HepG2 (cell line): ENCODE results near the gene DDX17. TPM values are rescaled to one million over a fixed set of nuclear protein-coding genes. Genes with fewer than 3 reads are reported as not detected.

Source experiments
- ARNT ChIP-seq: fragments of 450-650 bp; IDR thresholded peaks from 2 replicates; pipeline ENCODE4 v1.6.1; 2017
- CREB1 ChIP-seq, 2 experiments: fragments of 450-650 bp in 1 of 2; IDR thresholded peaks; 2 replicates each; pipeline ENCODE4 v1.6.1; 2016 to 2017; ENCODE audit warnings: control low read depth in 1 of 2, mild to moderate bottlenecking in 1 of 2, missing compliant biosample characterization in 1 of 2, missing genetic modification characterization in 1 of 2
- ERF ChIP-seq: IDR thresholded peaks from 2 replicates; pipeline ENCODE4 v1.6.1; 2018; ENCODE audit warnings: missing biosample characterization, missing genetic modification reagents
- KDM2A ChIP-seq: sonication (generic); formaldehyde crosslinking; IDR thresholded peaks from 2 replicates; pipeline ENCODE4 v1.4.0; 2020; ENCODE audit warnings: low read depth, missing genetic modification reagents, borderline replicate concordance
- MED8 ChIP-seq: sonication (generic); formaldehyde crosslinking; IDR thresholded peaks from 2 replicates; pipeline ENCODE4 v1.8.1; 2023; ENCODE audit warnings: mild to moderate bottlenecking, missing genetic modification reagents; ENCODE audit not compliant: insufficient replicate concordance
- NR2C2 ChIP-seq: sonication (generic); formaldehyde crosslinking; IDR thresholded peaks from 2 replicates; pipeline ENCODE4 v1.4.0; 2020; ENCODE audit warnings: missing genetic modification reagents, mild to moderate bottlenecking, moderate library complexity, borderline replicate concordance
- NR2F1 ChIP-seq, 2 experiments: fragments of 450-650 bp in 1 of 2; formaldehyde crosslinking in 1 of 2; IDR thresholded peaks; 2 replicates each; pipeline versions ENCODE4 v1.5.0 to v1.6.1; 2016 to 2020; ENCODE audit warnings: mild to moderate bottlenecking in 1 of 2, missing compliant biosample characterization in 1 of 2, missing genetic modification reagents in 1 of 2, moderate library complexity in 1 of 2
- PAX8 ChIP-seq: sonication (generic); formaldehyde crosslinking; IDR thresholded peaks from 2 replicates; pipeline ENCODE4 v1.8.0; 2022; ENCODE audit warnings: mild to moderate bottlenecking, missing genetic modification reagents, borderline replicate concordance
- RBM39 ChIP-seq: fragments of 200-400 bp; formaldehyde crosslinking; IDR thresholded peaks from one replicate; pipeline ENCODE4 v1.6.1; 2018; ENCODE audit warnings: antibody characterized with exemption, mild to moderate bottlenecking, low read depth, low read length; ENCODE audit not compliant: poor library complexity, severe bottlenecking
- STAT5B ChIP-seq: sonication (generic); formaldehyde crosslinking; IDR thresholded peaks from 2 replicates; pipeline ENCODE4 v1.4.0; 2020; ENCODE audit warnings: missing genetic modification reagents
- THAP9 ChIP-seq: sonication (generic); formaldehyde crosslinking; IDR thresholded peaks from 2 replicates; pipeline ENCODE4; 2020; ENCODE audit warnings: missing genetic modification reagents, mild to moderate bottlenecking, borderline replicate concordance
- YY1 ChIP-seq: IDR thresholded peaks from 2 replicates; pipeline ENCODE4 v1.6.1; 2011; ENCODE audit warnings: low read length, low read depth, moderate library complexity, mild to moderate bottlenecking; ENCODE audit not compliant: insufficient read depth, insufficient replicate concordance
- ZFX ChIP-seq: sonication (generic); formaldehyde crosslinking; IDR thresholded peaks from 2 replicates; pipeline ENCODE4 v1.4.0; 2020; ENCODE audit warnings: mild to moderate bottlenecking, low read depth, missing genetic modification reagents, moderate library complexity
- ZNF138 ChIP-seq: sonication (generic); formaldehyde crosslinking; IDR thresholded peaks from 2 replicates; pipeline ENCODE4 v1.5.0; 2020; ENCODE audit warnings: mild to moderate bottlenecking, low read depth, missing genetic modification reagents
- ZNF326 ChIP-seq: sonication (generic); formaldehyde crosslinking; IDR thresholded peaks from 2 replicates; pipeline ENCODE4 v1.4.0; 2020; ENCODE audit warnings: missing genetic modification reagents, borderline replicate concordance
- ZNF34 ChIP-seq: sonication (generic); formaldehyde crosslinking; IDR thresholded peaks from 2 replicates; pipeline ENCODE4 v1.4.0; 2020; ENCODE audit warnings: mild to moderate bottlenecking, missing genetic modification reagents, borderline replicate concordance
- ZNF556 ChIP-seq: sonication (generic); formaldehyde crosslinking; IDR thresholded peaks from 2 replicates; pipeline ENCODE4 v1.4.0; 2020; ENCODE audit warnings: mild to moderate bottlenecking, missing genetic modification reagents, borderline replicate concordance
- ZNF816 ChIP-seq: sonication (generic); formaldehyde crosslinking; IDR thresholded peaks from 2 replicates; pipeline ENCODE4 v1.8.0; 2022; ENCODE audit warnings: missing genetic modification reagents, mild to moderate bottlenecking, borderline replicate concordance
- ZNF878 ChIP-seq: sonication (generic); formaldehyde crosslinking; IDR thresholded peaks from 2 replicates; pipeline ENCODE4 v1.8.1; 2023; ENCODE audit warnings: mild to moderate bottlenecking, missing genetic modification reagents, moderate library complexity
- ZSCAN21 ChIP-seq: sonication (generic); formaldehyde crosslinking; IDR thresholded peaks from 2 replicates; pipeline ENCODE4 v1.8.0; 2022; ENCODE audit warnings: mild to moderate bottlenecking, missing genetic modification reagents, moderate library complexity, borderline replicate concordance
- polyA plus RNA-seq, 8 experiments: library from polyadenylated mRNA; depleted of rRNA in 3 of 8; stranded (reverse) in 7 of 8; unstranded in 1 of 8; fragments of >200 nt; fragmentation: Illumina TruSeq in 4 of 8; extraction: Trizol in 4 of 8; gene quantifications; 2 replicates each; pipeline versions ENCODE4 v1.2.1 to v1.2.3, GENCODE V29; 2011 to 2016; ENCODE audit warnings: low read depth in 4 of 8, missing spikeins in 1 of 8, mixed read lengths in 1 of 8; ENCODE audit not compliant: insufficient read depth in 1 of 8
- total RNA-seq, 5 experiments: library from RNA; depleted of rRNA; stranded (reverse); fragments of >200 nt; fragmentation: Illumina TruSeq; extraction: Trizol; gene quantifications; 2 replicates each; pipeline ENCODE4 v1.2.3, GENCODE V29; 2016; ENCODE audit warnings: low read depth in 1 of 5
- TF ChIP-seq, protein P1 (sequence below): sonication (generic); formaldehyde crosslinking; IDR thresholded peaks from 2 replicates; pipeline ENCODE4 v1.5.1; 2020; ENCODE audit warnings: missing genetic modification reagents, mild to moderate bottlenecking, borderline replicate concordance
- TF ChIP-seq, protein P2 (sequence below): sonication (generic); formaldehyde crosslinking; IDR thresholded peaks from 2 replicates; pipeline ENCODE4 v1.4.0; 2020; ENCODE audit warnings: mild to moderate bottlenecking, missing genetic modification reagents

Gene DDX17
- total and polyA plus RNA-seq, 2 of the 13 experiments (the other 11 are each of a cell fraction or from before 2014, with no cell fraction given) = 238 to 344 TPM

- TF ChIP-seq, protein P1, sequence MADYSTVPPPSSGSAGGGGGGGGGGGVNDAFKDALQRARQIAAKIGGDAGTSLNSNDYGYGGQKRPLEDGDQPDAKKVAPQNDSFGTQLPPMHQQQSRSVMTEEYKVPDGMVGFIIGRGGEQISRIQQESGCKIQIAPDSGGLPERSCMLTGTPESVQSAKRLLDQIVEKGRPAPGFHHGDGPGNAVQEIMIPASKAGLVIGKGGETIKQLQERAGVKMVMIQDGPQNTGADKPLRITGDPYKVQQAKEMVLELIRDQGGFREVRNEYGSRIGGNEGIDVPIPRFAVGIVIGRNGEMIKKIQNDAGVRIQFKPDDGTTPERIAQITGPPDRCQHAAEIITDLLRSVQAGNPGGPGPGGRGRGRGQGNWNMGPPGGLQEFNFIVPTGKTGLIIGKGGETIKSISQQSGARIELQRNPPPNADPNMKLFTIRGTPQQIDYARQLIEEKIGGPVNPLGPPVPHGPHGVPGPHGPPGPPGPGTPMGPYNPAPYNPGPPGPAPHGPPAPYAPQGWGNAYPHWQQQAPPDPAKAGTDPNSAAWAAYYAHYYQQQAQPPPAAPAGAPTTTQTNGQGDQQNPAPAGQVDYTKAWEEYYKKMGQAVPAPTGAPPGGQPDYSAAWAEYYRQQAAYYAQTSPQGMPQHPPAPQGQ = no peak
- TF ChIP-seq ZSCAN21 (CRISPR knock-in tag) (peak; percentile 77; the same call in 1 of the 2 replicates), NR2F1 (CRISPR knock-in tag; IDR thresholded peaks at IDR 0.05) (no peak), ZNF138 (CRISPR knock-in tag) (peak; percentile 57; the same call in 1 of the 2 replicates), PAX8 (CRISPR knock-in tag) (peak; percentile 83; the same call in 1 of the 2 replicates), RBM39 (no peak), ZNF816 (CRISPR knock-in tag) (no peak), NR2C2 (CRISPR knock-in tag) (peak; percentile 41; the same call in 1 of the 2 replicates), MED8 (peak; percentile 51), YY1 (no peak), ZNF326 (CRISPR knock-in tag) (no peak), ZNF556 (CRISPR knock-in tag) (no peak), CREB1 (IDR thresholded peaks at IDR 0.05) (no peak), CREB1 (CRISPR knock-in tag; IDR thresholded peaks at IDR 0.05) (no peak), ARNT (no peak), KDM2A (CRISPR knock-in tag) (no peak), THAP9 (CRISPR knock-in tag) (no peak), ERF (0 out of 2 replicates have a peak, but pooled peaks have one; percentile 5), ZNF34 (CRISPR knock-in tag) (no peak), ZNF878 (no peak), ZFX (CRISPR knock-in tag) (peak; percentile 90), STAT5B (CRISPR knock-in tag) (no peak)
- TF ChIP-seq, protein P2, sequence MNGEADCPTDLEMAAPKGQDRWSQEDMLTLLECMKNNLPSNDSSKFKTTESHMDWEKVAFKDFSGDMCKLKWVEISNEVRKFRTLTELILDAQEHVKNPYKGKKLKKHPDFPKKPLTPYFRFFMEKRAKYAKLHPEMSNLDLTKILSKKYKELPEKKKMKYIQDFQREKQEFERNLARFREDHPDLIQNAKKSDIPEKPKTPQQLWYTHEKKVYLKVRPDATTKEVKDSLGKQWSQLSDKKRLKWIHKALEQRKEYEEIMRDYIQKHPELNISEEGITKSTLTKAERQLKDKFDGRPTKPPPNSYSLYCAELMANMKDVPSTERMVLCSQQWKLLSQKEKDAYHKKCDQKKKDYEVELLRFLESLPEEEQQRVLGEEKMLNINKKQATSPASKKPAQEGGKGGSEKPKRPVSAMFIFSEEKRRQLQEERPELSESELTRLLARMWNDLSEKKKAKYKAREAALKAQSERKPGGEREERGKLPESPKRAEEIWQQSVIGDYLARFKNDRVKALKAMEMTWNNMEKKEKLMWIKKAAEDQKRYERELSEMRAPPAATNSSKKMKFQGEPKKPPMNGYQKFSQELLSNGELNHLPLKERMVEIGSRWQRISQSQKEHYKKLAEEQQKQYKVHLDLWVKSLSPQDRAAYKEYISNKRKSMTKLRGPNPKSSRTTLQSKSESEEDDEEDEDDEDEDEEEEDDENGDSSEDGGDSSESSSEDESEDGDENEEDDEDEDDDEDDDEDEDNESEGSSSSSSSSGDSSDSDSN (CRISPR knock-in tag) = peak; percentile 82; the same call in 1 of the 2 replicates
Measured at GRCh38 chr22:38505541-38506117, 482 bp downstream of the DDX17 start (continued).
